ENCODE results near the gene AP2A2.

Gene AP2A2

DNA sequence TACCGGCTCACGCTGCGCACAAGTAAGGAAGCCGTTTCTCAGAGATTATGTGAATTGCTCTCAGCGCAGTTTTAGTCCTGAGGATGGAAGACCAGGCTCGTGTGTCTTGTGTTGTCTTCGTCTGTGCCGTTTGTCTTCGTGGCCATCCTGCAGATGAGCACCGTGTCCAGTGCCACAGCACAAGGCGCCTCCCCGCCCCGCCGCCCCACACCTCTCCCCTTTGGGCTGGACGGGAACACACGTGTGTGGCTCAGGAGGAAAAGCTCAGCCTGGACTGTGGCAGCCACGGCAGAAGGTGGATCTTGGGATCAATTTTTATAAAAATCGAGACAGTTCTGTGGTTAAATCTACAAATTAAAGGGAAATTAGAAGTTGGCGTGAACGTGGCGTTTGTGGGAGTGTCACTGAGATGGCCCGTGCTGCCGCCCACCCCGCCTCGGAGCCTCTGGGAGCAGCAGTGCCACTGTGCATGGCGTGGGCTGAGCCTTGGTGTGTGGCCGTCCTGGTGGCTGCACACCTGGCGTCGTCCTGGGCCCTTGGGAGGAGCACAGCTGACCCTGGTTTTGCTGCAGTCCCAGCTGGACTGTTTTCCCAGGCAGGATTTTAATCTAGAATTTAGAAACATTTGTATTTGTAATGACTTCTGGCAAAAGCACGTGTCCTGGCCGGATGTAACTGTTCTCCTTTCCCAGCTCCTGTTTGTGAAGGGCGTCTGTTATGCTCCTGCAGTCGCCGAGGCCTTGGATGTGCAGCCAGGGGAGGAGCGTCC lies 85.1 kb downstream of the AP2A2 start:
- Histone ChIP-seq H3K27me3 (replicated peaks in 2 of 5; ENCODE audit: control insufficient read depth in 4 of 5, insufficient read depth in 5 of 5, low read length in 4 of 5) (no peaks in the 10 kb centered on the region), H3K36me3 (ENCODE audit: control insufficient read depth in 4 of 4, insufficient read depth in 4 of 4, low read length in 3 of 4) (peaks cover 0 to 61% (median 39%) of the 10 kb centered on the region in 4 experiments), H3K9me3 (ENCODE audit: control extremely low read depth in 1 of 5, control insufficient read depth in 4 of 5, insufficient read depth in 2 of 5, low read depth in 1 of 5, low read length in 4 of 5) (no peaks in the 10 kb centered on the region), H3K4me3 (ENCODE audit: control insufficient read depth in 1 of 7, extremely low read depth in 1 of 7, insufficient read depth in 4 of 7, low read depth in 2 of 7, low read length in 6 of 7) (no peak overlapping the region), H3K27ac (ENCODE audit: insufficient read depth in 1 of 2, low read depth in 1 of 2, low read length in 2 of 2, poor library complexity in 1 of 2, severe bottlenecking in 2 of 2) (no peak overlapping the region), H3K4me1 (ENCODE audit: control extremely low read depth in 1 of 4, control insufficient read depth in 4 of 4, insufficient read depth in 4 of 4, low read length in 3 of 4) (no peaks in the 10 kb centered on the region)
- no peak for DNase-seq
- POLR2A ChIA-PET, result no interaction called here
- CTCF ChIA-PET, result no interaction called here
- WGBS (ENCODE audit: insufficient coverage), result 97% methylated on average over 35 of the region's 35 CpGs

DNA sequence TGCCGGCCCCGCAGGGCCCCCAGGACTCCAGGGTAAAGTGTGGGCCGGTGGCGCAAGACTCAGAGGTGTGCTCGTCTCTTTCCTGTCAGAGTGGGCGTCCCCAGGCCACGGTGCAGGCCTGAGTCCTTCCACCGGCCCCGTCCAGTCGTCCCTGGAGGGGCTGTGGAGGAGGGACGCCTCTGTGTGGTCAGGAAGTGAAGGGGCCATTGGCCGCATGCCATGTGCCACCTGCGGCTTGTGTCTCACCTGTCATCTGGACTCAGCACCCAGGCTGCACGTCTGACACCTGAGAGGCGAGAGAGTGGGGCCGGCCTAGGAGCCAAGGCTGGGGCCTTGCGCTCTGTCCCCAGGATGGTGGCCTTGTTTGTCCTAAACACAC lies 85.6 kb downstream of the AP2A2 start:
- Histone ChIP-seq H3K36me3 (ENCODE audit: control insufficient read depth in 4 of 4, insufficient read depth in 4 of 4, low read length in 3 of 4) (peaks cover 0 to 55% (median 36%) of the 10 kb centered on the region in 4 experiments), H3K27ac (ENCODE audit: insufficient read depth in 1 of 2, low read depth in 1 of 2, low read length in 2 of 2, poor library complexity in 1 of 2, severe bottlenecking in 2 of 2) (no peak overlapping the region), H3K4me3 (ENCODE audit: control insufficient read depth in 1 of 7, extremely low read depth in 1 of 7, insufficient read depth in 4 of 7, low read depth in 2 of 7, low read length in 6 of 7) (no peak overlapping the region), H3K4me1 (ENCODE audit: control extremely low read depth in 1 of 4, control insufficient read depth in 4 of 4, insufficient read depth in 4 of 4, low read length in 3 of 4) (no peaks in the 10 kb centered on the region), H3K27me3 (replicated peaks in 2 of 5; ENCODE audit: control insufficient read depth in 4 of 5, insufficient read depth in 5 of 5, low read length in 4 of 5) (no peaks in the 10 kb centered on the region), H3K9me3 (ENCODE audit: control extremely low read depth in 1 of 5, control insufficient read depth in 4 of 5, insufficient read depth in 2 of 5, low read depth in 1 of 5, low read length in 4 of 5) (no peaks in the 10 kb centered on the region)
- ChIA-PET POLR2A (no interaction called here), CTCF (no interaction called here)
- WGBS (ENCODE audit: insufficient coverage), result 97% methylated on average over 14 of the region's 17 CpGs
- no peak for DNase-seq

DNA sequence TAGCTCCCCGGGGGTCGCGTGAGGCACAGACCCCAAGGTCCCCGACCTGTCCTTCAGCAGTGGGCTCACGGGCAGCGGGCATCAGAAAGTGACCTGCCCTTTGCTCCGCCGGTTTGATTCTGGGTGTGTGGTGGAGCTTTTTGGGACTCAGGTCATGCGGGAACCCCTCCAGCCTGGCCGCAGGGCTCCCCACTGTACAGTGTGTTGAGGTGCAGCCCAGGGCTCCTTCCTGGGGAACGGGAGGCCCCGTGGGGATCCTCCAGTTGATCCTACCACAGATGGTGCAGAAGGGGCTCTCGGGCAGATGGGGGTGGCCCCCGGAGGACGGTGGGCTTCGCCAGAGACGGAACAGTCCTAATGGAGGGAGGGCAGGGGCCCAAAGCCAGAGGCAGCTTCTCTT lies 86.6 kb downstream of the AP2A2 start:
- 95% methylated on average over 11 of the region's 17 CpGs for WGBS (ENCODE audit: insufficient coverage)
- no peak overlapping the region for H3K4me3 ChIP-seq (ENCODE audit: control insufficient read depth in 1 of 7, extremely low read depth in 1 of 7, insufficient read depth in 4 of 7, low read depth in 2 of 7, low read length in 6 of 7)
- peaks cover 0 to 46% (median 31%) of the 10 kb centered on the region in 4 experiments for H3K36me3 ChIP-seq (ENCODE audit: control insufficient read depth in 4 of 4, insufficient read depth in 4 of 4, low read length in 3 of 4)
- H3K27ac ChIP-seq (ENCODE audit: insufficient read depth in 1 of 2, low read depth in 1 of 2, low read length in 2 of 2, poor library complexity in 1 of 2, severe bottlenecking in 2 of 2), result no peak overlapping the region
- no peaks in the 10 kb centered on the region for H3K4me1 ChIP-seq (ENCODE audit: control extremely low read depth in 1 of 4, control insufficient read depth in 4 of 4, insufficient read depth in 4 of 4, low read length in 3 of 4)
- no peaks in the 10 kb centered on the region for H3K9me3 ChIP-seq (ENCODE audit: control extremely low read depth in 1 of 5, control insufficient read depth in 4 of 5, insufficient read depth in 2 of 5, low read depth in 1 of 5, low read length in 4 of 5)
- CTCF ChIA-PET, result no interaction called here
- POLR2A ChIA-PET, result no interaction called here
- H3K27me3 ChIP-seq (replicated peaks in 2 of 5; ENCODE audit: control insufficient read depth in 4 of 5, insufficient read depth in 5 of 5, low read length in 4 of 5), result no peaks in the 10 kb centered on the region
- no peak for DNase-seq

DNA sequence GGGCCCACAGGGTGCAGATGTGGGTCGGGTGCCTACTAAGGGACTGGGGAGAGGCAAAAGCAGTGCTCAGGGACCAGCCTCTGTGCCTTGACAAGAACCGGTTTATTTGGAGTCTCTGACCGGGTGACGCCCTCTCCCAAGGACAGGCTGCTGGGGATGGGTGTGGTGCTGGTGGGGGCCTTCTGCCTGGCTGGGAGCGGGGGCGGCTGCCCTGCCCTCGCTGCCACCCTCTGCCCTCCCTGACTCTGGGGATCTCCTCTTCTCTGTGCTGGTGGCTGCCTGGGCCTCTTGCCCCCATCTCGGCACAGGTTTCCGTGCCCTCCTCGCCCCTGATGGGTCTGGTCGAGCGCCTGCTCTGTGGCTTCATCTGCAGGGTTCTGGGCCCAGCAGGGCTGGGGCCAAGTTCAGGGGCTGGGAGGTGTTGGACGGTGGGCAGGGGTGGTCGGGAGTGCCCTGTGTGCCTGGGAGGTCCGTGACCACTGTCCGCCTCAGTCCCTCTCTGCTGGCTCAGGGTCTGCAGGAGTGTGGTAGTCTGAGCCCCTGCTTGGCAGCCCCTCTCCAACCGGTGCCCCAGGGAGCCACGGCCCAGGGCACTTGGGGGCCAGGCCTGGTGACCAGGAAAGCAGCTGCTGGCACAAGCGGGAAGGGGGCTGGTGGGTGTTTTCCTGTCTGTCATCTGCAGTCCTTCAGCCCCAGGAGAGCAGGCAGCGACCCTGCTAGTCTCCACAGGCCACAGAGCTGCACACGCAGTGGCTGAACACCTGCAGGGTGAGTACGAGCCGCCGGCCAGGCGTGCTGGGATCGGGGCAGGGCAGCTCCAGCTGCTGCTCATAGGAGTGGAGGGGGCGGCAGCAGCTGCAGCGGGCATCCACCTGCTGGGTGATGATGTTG lies 87.3 kb downstream of the AP2A2 start:
- 96% methylated on average over 23 of the region's 28 CpGs for WGBS (ENCODE audit: insufficient coverage)
- POLR2A ChIA-PET, result no interaction called here
- DNase-seq, result no peak
- Histone ChIP-seq H3K36me3 (ENCODE audit: control insufficient read depth in 4 of 4, insufficient read depth in 4 of 4, low read length in 3 of 4) (peaks cover 0 to 39% (median 28%) of the 10 kb centered on the region in 4 experiments), H3K27ac (ENCODE audit: insufficient read depth in 1 of 2, low read depth in 1 of 2, low read length in 2 of 2, poor library complexity in 1 of 2, severe bottlenecking in 2 of 2) (no peak overlapping the region), H3K27me3 (replicated peaks in 2 of 5; ENCODE audit: control insufficient read depth in 4 of 5, insufficient read depth in 5 of 5, low read length in 4 of 5) (no peaks in the 10 kb centered on the region), H3K9me3 (ENCODE audit: control extremely low read depth in 1 of 5, control insufficient read depth in 4 of 5, insufficient read depth in 2 of 5, low read depth in 1 of 5, low read length in 4 of 5) (no peaks in the 10 kb centered on the region), H3K4me3 (ENCODE audit: control insufficient read depth in 1 of 7, extremely low read depth in 1 of 7, insufficient read depth in 4 of 7, low read depth in 2 of 7, low read length in 6 of 7) (no peak overlapping the region), H3K4me1 (ENCODE audit: control extremely low read depth in 1 of 4, control insufficient read depth in 4 of 4, insufficient read depth in 4 of 4, low read length in 3 of 4) (no peaks in the 10 kb centered on the region)
- CTCF ChIA-PET, result no interaction called here

DNA sequence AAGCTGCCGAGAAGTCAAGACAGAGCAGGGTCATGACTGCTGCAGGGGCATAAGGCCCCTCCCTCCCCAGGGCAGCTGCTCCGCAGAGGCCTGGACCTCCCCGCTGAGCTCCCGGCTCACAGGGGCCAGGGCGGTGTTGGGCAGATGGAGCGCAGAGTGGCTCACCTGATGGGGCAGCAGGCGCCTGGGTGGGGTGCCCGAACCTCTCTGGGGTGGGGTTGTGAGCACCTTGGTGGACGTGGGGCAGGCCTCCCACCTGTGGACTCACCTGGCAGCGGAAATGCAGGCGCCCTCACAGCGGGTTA lies 87.9 kb downstream of the AP2A2 start:
- ChIA-PET POLR2A (no interaction called here), CTCF (no interaction called here)
- WGBS (ENCODE audit: insufficient coverage), result 100% methylated on average over 2 of the region's 12 CpGs
- DNase-seq, result no peak
- Histone ChIP-seq H3K36me3 (ENCODE audit: control insufficient read depth in 4 of 4, insufficient read depth in 4 of 4, low read length in 3 of 4) (peaks cover 0 to 35% (median 27%) of the 10 kb centered on the region in 4 experiments), H3K9me3 (ENCODE audit: control extremely low read depth in 1 of 5, control insufficient read depth in 4 of 5, insufficient read depth in 2 of 5, low read depth in 1 of 5, low read length in 4 of 5) (no peaks in the 10 kb centered on the region), H3K4me3 (ENCODE audit: control insufficient read depth in 1 of 7, extremely low read depth in 1 of 7, insufficient read depth in 4 of 7, low read depth in 2 of 7, low read length in 6 of 7) (no peak overlapping the region), H3K27me3 (replicated peaks in 2 of 5; ENCODE audit: control insufficient read depth in 4 of 5, insufficient read depth in 5 of 5, low read length in 4 of 5) (no peaks in the 10 kb centered on the region), H3K4me1 (ENCODE audit: control extremely low read depth in 1 of 4, control insufficient read depth in 4 of 4, insufficient read depth in 4 of 4, low read length in 3 of 4) (no peaks in the 10 kb centered on the region), H3K27ac (ENCODE audit: insufficient read depth in 1 of 2, low read depth in 1 of 2, low read length in 2 of 2, poor library complexity in 1 of 2, severe bottlenecking in 2 of 2) (no peak overlapping the region)

DNA sequence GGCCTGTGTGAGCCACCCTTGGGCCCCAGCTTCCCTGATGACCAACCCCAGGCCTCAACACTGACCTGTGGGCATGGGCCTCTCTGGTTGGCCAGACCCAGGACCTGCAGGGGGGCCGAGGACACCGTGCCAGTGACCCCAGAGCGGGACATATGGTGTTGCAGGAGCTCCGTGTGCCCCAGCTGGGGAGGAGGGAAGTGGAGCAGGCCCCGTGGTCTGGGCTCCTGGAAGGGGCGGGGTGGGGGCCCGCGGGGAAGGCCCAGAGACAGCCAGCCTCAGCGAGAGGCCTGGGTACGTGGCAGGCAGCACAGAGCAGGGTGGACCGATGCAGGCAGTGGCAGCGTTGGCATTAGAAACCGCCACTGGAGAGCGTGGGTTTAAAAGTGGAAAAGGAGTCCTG lies 88.6 kb downstream of the AP2A2 start:
- Histone ChIP-seq H3K9me3 (ENCODE audit: control extremely low read depth in 1 of 5, control insufficient read depth in 4 of 5, insufficient read depth in 2 of 5, low read depth in 1 of 5, low read length in 4 of 5) (no peaks in the 10 kb centered on the region), H3K36me3 (ENCODE audit: control insufficient read depth in 4 of 4, insufficient read depth in 4 of 4, low read length in 3 of 4) (peaks cover 0 to 29% (median 22%) of the 10 kb centered on the region in 4 experiments), H3K27ac (ENCODE audit: insufficient read depth in 1 of 2, low read depth in 1 of 2, low read length in 2 of 2, poor library complexity in 1 of 2, severe bottlenecking in 2 of 2) (no peak overlapping the region), H3K4me1 (ENCODE audit: control extremely low read depth in 1 of 4, control insufficient read depth in 4 of 4, insufficient read depth in 4 of 4, low read length in 3 of 4) (no peaks in the 10 kb centered on the region), H3K4me3 (ENCODE audit: control insufficient read depth in 1 of 7, extremely low read depth in 1 of 7, insufficient read depth in 4 of 7, low read depth in 2 of 7, low read length in 6 of 7) (no peak overlapping the region), H3K27me3 (replicated peaks in 2 of 5; ENCODE audit: control insufficient read depth in 4 of 5, insufficient read depth in 5 of 5, low read length in 4 of 5) (no peaks in the 10 kb centered on the region)
- ChIA-PET POLR2A (no interaction called here), CTCF (no interaction called here)
- no peak for DNase-seq
- 85% methylated on average over 14 of the region's 14 CpGs for WGBS (ENCODE audit: insufficient coverage)

DNA sequence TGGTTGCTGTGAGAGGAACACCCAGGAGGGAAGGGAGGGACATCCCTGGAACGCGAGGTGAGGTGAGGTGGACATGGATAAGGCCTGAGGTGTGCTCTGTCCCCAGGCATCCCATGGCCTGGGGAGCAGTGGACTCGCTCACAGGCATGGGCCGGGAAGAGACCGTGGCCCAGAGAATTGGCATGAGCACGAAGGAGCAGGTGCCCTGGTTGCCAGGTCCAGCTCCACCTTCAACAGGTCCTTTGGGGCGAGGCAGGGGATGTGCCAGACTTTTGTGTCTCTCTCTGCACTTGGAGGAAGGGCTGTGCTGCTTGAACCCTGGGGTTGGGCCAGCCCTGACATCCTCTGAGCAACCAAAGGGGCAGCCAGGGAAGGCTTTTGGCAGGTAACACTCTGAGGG lies 89.4 kb downstream of the AP2A2 start:
- CTCF ChIA-PET, result no interaction called here
- WGBS (ENCODE audit: insufficient coverage), result 98% methylated on average over 7 of the region's 7 CpGs

More for the DNA sequence above, 89.4 kb downstream of the AP2A2 start:
- no peak for DNase-seq
- Histone ChIP-seq H3K27me3 (replicated peaks in 2 of 5; ENCODE audit: control insufficient read depth in 4 of 5, insufficient read depth in 5 of 5, low read length in 4 of 5) (no peaks in the 10 kb centered on the region), H3K27ac (ENCODE audit: insufficient read depth in 1 of 2, low read depth in 1 of 2, low read length in 2 of 2, poor library complexity in 1 of 2, severe bottlenecking in 2 of 2) (no peak overlapping the region), H3K36me3 (ENCODE audit: control insufficient read depth in 4 of 4, insufficient read depth in 4 of 4, low read length in 3 of 4) (peaks cover 0 to 23% (median 15%) of the 10 kb centered on the region in 4 experiments), H3K9me3 (ENCODE audit: control extremely low read depth in 1 of 5, control insufficient read depth in 4 of 5, insufficient read depth in 2 of 5, low read depth in 1 of 5, low read length in 4 of 5) (no peaks in the 10 kb centered on the region), H3K4me1 (ENCODE audit: control extremely low read depth in 1 of 4, control insufficient read depth in 4 of 4, insufficient read depth in 4 of 4, low read length in 3 of 4) (no peaks in the 10 kb centered on the region), H3K4me3 (ENCODE audit: control insufficient read depth in 1 of 7, extremely low read depth in 1 of 7, insufficient read depth in 4 of 7, low read depth in 2 of 7, low read length in 6 of 7) (no peak overlapping the region)
- POLR2A ChIA-PET, result no interaction called here

Data from common myeloid progenitor, CD34-positive (primary cell).